GM19193 (cell line): ENCODE results near the gene ZNF562.

ENCODE experiments used
- POLR2A ChIP-seq: IDR thresholded peaks from 4 replicates; pipeline ENCODE4 v1.6.1; 2011; ENCODE audit not compliant: insufficient read depth, insufficient read length; ENCODE audit errors: extremely low read depth

The ZNF562 gene

DNA sequence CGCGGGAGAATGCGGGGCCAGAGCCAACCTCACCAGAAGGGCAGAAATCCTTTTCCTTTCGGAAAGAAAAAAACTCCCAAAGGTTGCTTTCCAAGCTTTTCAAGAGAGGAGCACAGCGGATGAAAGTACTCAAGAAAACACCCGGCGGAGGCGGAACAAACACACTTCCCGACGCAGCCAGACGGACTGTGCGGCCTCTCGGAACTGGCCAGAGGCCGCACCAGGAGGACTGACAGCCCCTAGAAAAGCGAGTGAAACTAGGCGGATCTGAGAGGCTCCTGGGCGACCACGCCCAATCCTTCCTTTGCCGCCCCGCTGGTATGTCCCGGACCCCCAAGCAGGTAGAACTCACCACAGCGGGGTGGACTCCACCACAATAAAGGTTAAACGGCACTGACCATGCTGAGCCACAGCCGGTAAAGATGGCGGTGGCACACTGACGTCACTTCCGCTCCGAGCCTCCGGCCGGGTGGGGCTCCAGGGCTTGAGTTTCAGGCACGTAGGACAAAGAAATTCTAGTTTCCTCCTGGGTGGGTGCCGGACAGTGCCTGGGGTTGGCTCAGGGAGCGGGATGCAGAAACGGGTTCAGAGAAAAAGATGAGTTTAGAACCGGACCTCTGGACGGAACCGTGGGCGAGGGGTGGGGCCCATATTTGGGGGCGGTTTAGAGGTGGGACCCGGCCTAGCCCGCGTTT is at the start of gene ZNF562:
Gene ZNF562 (minus strand): TSS at position 438 of the 695 bp plus-strand sequence. CDS start 14,356 bp downstream, outside the sequence.
- TF ChIP-seq POLR2A, result no peak

- TF ChIP-seq POLR2A, result no peak
Observed at GRCh38 chr19:9724157-9724556, 49.3 kb upstream of the ZNF562 start.

DNA sequence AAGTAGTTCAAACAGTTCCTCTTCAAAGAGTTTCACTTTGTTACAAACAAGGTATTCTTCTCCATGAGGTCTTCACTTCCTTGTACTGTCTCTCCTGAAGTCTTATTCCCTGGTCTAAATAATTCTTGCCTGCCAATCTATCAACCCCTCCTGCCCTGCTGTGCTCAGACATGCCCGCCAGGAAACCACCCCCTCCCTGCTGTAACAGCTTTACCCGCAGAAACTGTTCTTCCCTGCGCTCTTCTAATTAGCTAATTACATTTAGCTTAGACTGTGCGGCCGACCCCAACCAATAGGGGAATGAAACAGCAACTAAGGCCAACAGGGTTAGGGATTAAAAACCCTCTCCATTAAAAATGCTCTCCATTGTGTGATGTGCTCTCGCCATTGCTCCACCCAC is 47.0 kb upstream of the ZNF562 start:
- no peak for TF ChIP-seq POLR2A

- TF ChIP-seq POLR2A, result no peak
Observed at GRCh38 chr19:9720541-9720940, 45.6 kb upstream of the ZNF562 start.

GRCh38 chr19:9711815-9712214 is 36.9 kb upstream of the ZNF562 start:
- no peak for TF ChIP-seq POLR2A

- TF ChIP-seq POLR2A, result no peak
Observed at GRCh38 chr19:9709305-9709704, 34.4 kb upstream of the ZNF562 start.

- TF ChIP-seq POLR2A, result no peak
Observed at GRCh38 chr19:9705836-9706235, 30.9 kb upstream of the ZNF562 start.

DNA sequence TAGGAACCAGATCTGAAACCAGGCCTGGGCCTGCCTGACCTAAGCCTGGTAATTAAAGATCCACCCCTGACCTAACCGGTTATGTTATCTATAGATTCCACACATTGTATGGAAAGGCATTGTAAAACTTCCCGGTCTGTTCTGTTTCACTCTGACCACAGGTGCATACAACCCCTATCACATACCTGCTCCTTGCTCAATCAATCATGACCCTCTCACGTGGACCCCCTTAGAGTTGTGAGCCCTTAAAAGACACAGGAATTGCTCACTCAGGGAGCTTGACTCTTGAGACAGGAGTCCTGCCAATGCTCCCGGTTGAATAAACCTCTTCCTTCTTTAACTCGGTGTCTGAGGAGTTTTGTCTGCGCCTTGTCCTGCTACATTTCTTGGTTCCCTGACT is 27.3 kb upstream of the ZNF562 start:
- TF ChIP-seq POLR2A, result no peak

DNA sequence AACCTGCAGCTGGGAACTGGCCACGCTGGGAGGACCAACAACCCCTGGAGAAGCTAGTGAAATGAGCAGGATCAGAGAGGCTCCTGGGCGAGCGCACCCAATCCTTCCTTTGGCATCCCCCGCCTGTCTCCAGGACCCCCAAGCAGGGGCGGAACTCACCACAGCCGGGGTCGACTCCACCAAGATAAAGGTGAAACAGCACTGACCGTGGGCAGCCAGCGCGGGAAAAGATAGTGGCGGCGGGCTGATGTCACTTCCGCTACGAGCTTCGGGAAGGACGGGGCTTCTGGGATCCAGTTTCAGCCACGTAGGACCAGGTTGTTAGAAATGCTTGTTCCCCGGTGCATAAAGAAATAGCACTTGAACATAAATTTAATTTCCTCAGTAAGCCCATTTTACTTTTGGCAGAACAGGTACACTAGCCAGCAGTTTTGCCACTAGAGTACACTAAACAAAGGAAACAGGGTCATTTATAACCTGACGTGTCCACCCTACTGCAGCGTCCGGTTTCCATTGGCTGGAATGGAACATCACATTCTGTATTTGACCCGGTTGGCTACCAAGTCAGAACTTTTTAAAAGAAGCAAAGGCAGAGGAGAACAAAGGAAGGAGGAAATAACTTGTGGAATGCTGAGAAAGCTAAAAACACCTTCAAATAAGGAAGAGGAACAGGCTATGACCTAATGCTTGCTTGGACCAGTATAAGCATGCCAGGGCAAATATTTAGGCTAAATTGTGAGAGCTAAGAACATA is 25.5 kb upstream of the ZNF562 start:
- TF ChIP-seq POLR2A, result no peak

DNA sequence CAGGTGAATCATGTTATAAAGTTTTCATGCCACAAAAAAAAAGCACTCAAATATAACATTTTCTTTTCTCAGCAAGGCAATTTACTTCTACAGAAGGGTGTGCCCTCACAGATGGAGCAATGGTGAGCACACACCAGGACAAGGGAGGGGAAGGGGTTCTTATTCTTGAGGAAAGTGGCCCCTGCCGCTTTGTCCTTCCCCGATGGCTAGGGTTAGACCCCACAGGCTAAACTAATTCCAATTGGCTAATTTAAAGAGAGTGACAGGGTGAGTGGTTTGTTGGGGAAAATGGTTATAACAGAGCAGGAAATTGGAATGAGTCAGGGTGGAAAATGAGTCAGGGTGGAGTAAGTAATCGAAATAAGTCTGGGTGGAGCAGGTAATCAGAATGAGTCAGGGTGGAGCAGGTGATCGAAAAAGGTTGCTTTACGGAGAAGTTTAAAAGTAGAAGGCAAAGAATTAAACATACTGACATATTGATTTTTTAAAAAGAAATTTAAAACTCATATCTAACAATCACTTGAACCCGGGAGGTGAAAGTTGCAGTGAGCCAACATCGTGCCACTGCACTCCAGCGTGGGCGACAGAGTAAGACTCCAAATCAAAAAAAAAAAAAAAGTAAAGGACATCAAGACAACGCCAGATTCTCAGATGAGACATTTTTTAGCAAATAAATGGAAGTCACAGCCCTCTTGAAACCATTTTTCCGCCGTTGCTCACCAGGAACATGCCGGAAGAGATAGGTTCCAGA is 813 bp downstream of the ZNF562 start:
- TF ChIP-seq POLR2A, result no peak

DNA sequence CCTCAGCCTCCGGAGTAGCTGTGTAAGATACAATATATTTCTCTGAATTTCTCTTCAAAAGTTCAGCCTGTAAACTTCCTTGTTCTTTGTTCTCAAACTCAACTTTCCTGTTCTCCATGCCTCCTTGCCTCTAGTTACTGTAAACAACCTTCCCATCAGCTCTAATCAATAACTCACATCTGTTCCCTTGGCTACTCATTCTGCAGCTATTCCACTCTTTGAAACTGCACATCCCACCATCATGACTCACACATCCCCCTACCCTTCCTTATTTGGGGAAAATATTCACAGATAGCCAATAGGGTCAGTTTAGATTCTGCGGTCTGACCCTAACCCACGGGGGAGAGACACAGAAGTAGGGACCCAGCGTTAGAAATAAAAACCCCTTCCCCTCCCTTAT is 2.0 kb downstream of the ZNF562 start:
- no peak for TF ChIP-seq POLR2A

DNA sequence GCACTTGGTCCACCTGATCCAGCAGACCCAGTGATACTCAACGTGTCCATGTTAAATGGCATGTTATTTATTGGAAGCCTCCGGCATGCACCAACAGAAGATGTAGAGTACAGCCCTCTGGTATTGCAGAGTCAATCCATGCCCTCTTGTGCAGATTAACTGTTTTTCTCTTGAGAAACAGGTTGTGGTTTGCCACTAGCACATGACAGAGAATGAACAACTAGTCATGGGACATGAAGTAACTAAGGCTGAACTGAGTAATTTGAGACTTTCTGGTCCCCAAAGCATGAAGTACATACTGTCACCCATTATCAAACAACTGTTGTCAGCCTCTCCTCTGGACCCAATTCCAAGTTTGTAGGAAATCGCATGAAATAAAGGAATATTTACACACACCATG is 3.2 kb downstream of the ZNF562 start:
- TF ChIP-seq POLR2A, result no peak

DNA sequence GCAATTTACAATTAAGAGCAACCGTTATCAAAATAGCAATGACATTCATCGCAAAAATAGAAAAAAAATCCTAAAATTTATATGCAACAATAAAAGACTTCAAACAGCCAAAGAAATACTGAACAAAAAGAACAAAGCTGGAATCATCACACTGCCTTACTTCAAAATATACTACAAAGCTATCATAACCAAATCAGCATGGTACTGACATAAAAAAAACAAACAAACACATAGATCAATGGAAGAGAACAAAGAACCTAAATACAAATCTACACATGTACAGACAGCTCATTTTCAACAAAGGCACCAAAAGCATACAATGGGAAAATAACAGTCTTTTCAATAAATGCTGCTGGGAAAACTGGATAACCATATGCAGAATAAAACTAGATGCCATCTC is 6.4 kb downstream of the ZNF562 start:
- no peak for TF ChIP-seq POLR2A

DNA sequence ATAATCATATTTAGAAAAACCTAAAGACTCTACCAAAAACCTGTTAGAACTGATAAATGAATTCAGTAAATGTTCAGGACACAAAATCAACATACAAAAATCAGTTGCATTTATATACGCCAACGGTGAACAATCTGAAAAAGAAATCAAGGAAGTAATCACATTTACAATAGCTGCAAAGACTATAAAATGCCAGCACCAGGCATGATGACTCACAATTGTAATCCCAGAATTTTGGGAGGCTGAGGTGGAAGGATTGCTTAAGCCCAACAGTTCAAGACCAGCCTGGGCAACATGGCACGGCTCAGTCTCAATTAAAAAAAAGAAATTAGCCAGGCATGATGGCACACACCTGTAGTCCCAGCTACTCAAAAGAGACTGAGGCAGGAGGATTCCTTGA is 7.0 kb downstream of the ZNF562 start:
- TF ChIP-seq POLR2A, result no peak

GRCh38 chr19:9658769-9659168 is 16.1 kb downstream of the ZNF562 start:
- no peak for TF ChIP-seq POLR2A
